ENCODE measurements around the gene LPCAT3.

DNA sequence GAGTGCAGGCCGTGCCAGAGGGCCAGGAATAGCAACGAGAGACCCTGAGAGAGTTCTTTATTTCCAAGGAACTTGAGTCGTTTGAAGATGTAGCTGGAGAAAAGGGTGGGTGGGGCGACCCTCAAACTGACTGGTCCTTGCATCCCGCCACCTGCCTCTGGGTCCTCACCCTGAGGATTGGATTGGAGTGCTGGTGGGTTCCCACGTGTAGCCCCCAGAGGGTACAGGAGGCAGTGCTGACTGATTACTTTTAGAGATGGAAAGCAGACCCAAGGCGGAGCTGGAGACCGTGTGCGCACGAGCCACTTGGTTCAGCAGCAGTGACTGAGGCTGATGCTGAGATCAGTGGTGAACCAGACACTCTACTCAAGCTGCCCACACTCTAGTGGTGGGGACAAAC, 40.6 kb downstream of the LPCAT3 start:
- TF ChIP-seq, protein P1, sequence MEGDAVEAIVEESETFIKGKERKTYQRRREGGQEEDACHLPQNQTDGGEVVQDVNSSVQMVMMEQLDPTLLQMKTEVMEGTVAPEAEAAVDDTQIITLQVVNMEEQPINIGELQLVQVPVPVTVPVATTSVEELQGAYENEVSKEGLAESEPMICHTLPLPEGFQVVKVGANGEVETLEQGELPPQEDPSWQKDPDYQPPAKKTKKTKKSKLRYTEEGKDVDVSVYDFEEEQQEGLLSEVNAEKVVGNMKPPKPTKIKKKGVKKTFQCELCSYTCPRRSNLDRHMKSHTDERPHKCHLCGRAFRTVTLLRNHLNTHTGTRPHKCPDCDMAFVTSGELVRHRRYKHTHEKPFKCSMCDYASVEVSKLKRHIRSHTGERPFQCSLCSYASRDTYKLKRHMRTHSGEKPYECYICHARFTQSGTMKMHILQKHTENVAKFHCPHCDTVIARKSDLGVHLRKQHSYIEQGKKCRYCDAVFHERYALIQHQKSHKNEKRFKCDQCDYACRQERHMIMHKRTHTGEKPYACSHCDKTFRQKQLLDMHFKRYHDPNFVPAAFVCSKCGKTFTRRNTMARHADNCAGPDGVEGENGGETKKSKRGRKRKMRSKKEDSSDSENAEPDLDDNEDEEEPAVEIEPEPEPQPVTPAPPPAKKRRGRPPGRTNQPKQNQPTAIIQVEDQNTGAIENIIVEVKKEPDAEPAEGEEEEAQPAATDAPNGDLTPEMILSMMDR (tag by site-specific recombination; IDR thresholded peaks at IDR 0.05): no peak
- TF ChIP-seq ZBTB7A (tag by site-specific recombination; IDR thresholded peaks at IDR 0.05; ENCODE audit: low read depth) (no peak), ZNF626 (tag by site-specific recombination; IDR thresholded peaks at IDR 0.05) (no peak), HOXA7 (CRISPR knock-in tag; IDR thresholded peaks at IDR 0.05; ENCODE audit: borderline replicate concordance) (no peak), BCL11A (tag by site-specific recombination; IDR thresholded peaks at IDR 0.05; ENCODE audit: low read depth) (no peak), ZNF654 (tag by site-specific recombination; IDR thresholded peaks at IDR 0.05; ENCODE audit: low read depth) (no peak), YY1 (tag by site-specific recombination; IDR thresholded peaks at IDR 0.05) (no peak), ZNF133 (tag by site-specific recombination; IDR thresholded peaks at IDR 0.05) (no peak)
- TF ChIP-seq, protein P2, sequence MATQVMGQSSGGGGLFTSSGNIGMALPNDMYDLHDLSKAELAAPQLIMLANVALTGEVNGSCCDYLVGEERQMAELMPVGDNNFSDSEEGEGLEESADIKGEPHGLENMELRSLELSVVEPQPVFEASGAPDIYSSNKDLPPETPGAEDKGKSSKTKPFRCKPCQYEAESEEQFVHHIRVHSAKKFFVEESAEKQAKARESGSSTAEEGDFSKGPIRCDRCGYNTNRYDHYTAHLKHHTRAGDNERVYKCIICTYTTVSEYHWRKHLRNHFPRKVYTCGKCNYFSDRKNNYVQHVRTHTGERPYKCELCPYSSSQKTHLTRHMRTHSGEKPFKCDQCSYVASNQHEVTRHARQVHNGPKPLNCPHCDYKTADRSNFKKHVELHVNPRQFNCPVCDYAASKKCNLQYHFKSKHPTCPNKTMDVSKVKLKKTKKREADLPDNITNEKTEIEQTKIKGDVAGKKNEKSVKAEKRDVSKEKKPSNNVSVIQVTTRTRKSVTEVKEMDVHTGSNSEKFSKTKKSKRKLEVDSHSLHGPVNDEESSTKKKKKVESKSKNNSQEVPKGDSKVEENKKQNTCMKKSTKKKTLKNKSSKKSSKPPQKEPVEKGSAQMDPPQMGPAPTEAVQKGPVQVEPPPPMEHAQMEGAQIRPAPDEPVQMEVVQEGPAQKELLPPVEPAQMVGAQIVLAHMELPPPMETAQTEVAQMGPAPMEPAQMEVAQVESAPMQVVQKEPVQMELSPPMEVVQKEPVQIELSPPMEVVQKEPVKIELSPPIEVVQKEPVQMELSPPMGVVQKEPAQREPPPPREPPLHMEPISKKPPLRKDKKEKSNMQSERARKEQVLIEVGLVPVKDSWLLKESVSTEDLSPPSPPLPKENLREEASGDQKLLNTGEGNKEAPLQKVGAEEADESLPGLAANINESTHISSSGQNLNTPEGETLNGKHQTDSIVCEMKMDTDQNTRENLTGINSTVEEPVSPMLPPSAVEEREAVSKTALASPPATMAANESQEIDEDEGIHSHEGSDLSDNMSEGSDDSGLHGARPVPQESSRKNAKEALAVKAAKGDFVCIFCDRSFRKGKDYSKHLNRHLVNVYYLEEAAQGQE (tag by site-specific recombination; IDR thresholded peaks at IDR 0.05): no peak
- TF ChIP-seq, protein P3, sequence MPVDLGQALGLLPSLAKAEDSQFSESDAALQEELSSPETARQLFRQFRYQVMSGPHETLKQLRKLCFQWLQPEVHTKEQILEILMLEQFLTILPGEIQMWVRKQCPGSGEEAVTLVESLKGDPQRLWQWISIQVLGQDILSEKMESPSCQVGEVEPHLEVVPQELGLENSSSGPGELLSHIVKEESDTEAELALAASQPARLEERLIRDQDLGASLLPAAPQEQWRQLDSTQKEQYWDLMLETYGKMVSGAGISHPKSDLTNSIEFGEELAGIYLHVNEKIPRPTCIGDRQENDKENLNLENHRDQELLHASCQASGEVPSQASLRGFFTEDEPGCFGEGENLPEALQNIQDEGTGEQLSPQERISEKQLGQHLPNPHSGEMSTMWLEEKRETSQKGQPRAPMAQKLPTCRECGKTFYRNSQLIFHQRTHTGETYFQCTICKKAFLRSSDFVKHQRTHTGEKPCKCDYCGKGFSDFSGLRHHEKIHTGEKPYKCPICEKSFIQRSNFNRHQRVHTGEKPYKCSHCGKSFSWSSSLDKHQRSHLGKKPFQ (tag by site-specific recombination; IDR thresholded peaks at IDR 0.05): no peak
- TF ChIP-seq, protein P4, sequence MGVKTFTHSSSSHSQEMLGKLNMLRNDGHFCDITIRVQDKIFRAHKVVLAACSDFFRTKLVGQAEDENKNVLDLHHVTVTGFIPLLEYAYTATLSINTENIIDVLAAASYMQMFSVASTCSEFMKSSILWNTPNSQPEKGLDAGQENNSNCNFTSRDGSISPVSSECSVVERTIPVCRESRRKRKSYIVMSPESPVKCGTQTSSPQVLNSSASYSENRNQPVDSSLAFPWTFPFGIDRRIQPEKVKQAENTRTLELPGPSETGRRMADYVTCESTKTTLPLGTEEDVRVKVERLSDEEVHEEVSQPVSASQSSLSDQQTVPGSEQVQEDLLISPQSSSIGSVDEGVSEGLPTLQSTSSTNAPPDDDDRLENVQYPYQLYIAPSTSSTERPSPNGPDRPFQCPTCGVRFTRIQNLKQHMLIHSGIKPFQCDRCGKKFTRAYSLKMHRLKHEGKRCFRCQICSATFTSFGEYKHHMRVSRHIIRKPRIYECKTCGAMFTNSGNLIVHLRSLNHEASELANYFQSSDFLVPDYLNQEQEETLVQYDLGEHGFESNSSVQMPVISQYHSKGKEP (tag by site-specific recombination; IDR thresholded peaks at IDR 0.05): no peak

Data from HEK293 (cell line).